GM23338 (cell line): Measurements from ENCODE around the gene INPP4B. TPM values are rescaled to one million over a fixed set of nuclear protein-coding genes. Genes with fewer than 3 reads are reported as not detected.
A peak's percentile ranks its signal among the peaks of the same experiment; 100 is the strongest.

ENCODE experiments used
- ATAC-seq: fragments of 200-7000 bp; cut with Tn5 transposase; 3 replicates; pipeline ENCODE4 v1.9.1; 2020
- DNase-seq: peaks from one replicate; pipeline ENCODE4 v3.0.0-alpha.2; 2015; ENCODE audit warnings: low spot score
- H2AFZ ChIP-seq: fragments of 200-600 bp; sonication (generic); 2 replicates; pipeline ENCODE4 v1.8.0; 2016; ENCODE audit warnings: antibody characterized with exemption, mild to moderate bottlenecking, moderate library complexity
- H3F3A ChIP-seq: fragments of 200-600 bp; sonication (generic); replicated peaks from 2 replicates; pipeline ENCODE4 v1.8.0; 2017; ENCODE audit warnings: antibody characterized with exemption, mixed run types, low read depth
- H3K27ac ChIP-seq: fragments of 200-600 bp; sonication (generic); 2 replicates; pipeline ENCODE4 v1.6.1; 2016; ENCODE audit warnings: low read depth
- H3K27me3 ChIP-seq: fragments of 200-600 bp; sonication (generic); 2 replicates; pipeline ENCODE4 v1.8.0; 2016; ENCODE audit warnings: mild to moderate bottlenecking, mixed run types, moderate library complexity; ENCODE audit not compliant: insufficient read depth
- H3K36me3 ChIP-seq: fragments of 200-600 bp; sonication (generic); 2 replicates; pipeline ENCODE4 v1.8.0; 2016; ENCODE audit warnings: mild to moderate bottlenecking; ENCODE audit not compliant: insufficient read depth
- H3K4me1 ChIP-seq: fragments of 200-600 bp; sonication (generic); 2 replicates; pipeline ENCODE4 v1.8.0; 2016; ENCODE audit warnings: mild to moderate bottlenecking, moderate library complexity; ENCODE audit not compliant: insufficient read depth
- H3K4me2 ChIP-seq: fragments of 200-600 bp; sonication (generic); 2 replicates; pipeline ENCODE4 v1.7.1; 2017; ENCODE audit warnings: mixed run types
- H3K4me3 ChIP-seq: fragments of 200-600 bp; sonication (generic); 2 replicates; pipeline ENCODE4 v1.6.1; 2016; ENCODE audit warnings: mixed run types
- H3K79me2 ChIP-seq: fragments of 200-600 bp; sonication (generic); replicated peaks from 2 replicates; pipeline ENCODE4 v1.8.0; 2017; ENCODE audit warnings: mild to moderate bottlenecking; ENCODE audit not compliant: insufficient read depth
- H3K9me2 ChIP-seq: fragments of 200-600 bp; sonication (generic); 2 replicates; pipeline ENCODE4 v1.8.0; 2017; ENCODE audit not compliant: insufficient read depth
- H4K20me1 ChIP-seq: fragments of 200-600 bp; sonication (generic); replicated peaks from 2 replicates; pipeline ENCODE4 v1.8.0; 2017; ENCODE audit warnings: mild to moderate bottlenecking; ENCODE audit not compliant: insufficient read depth
- H3K27ac Mint-ChIP-seq: 2 replicates; pipeline ENCODE4 v1.8.0; 2020; ENCODE audit warnings: inconsistent platforms, mild to moderate bottlenecking, moderate library complexity, mixed read lengths
- H3K27me3 Mint-ChIP-seq: 3 replicates; pipeline ENCODE4 v1.8.0; 2022; ENCODE audit warnings: low read depth, mild to moderate bottlenecking, moderate library complexity, mixed read lengths, inconsistent platforms; ENCODE audit not compliant: insufficient read depth, poor library complexity
- H3K36me3 Mint-ChIP-seq: 3 replicates; pipeline ENCODE4 v1.8.0; 2021; ENCODE audit warnings: low read depth, mild to moderate bottlenecking, inconsistent platforms, moderate library complexity, mixed read lengths
- H3K4me1 Mint-ChIP-seq: 3 replicates; pipeline ENCODE4 v1.8.0; 2020; ENCODE audit warnings: mild to moderate bottlenecking, inconsistent platforms, mixed read lengths
- H3K4me3 Mint-ChIP-seq: 3 replicates; pipeline ENCODE4 v1.8.0; 2021; ENCODE audit warnings: moderate library complexity, mild to moderate bottlenecking, inconsistent platforms, mixed read lengths
- H3K9me3 Mint-ChIP-seq: 3 replicates; pipeline ENCODE4 v1.8.0; 2020; ENCODE audit warnings: moderate library complexity, mild to moderate bottlenecking, inconsistent platforms, mixed read lengths
- CREB1 ChIP-seq: fragments of 250-450 bp; sonication (Bioruptor Pico); IDR thresholded peaks from 2 replicates; pipeline ENCODE4 v1.5.0; 2020; ENCODE audit warnings: low read depth, mild to moderate bottlenecking, moderate library complexity
- CTCF ChIP-seq, 2 experiments: fragments of 200-600 bp in 1 of 2; sonication (generic) in 1 of 2; conservative IDR thresholded peaks; 2 replicates each; pipeline versions ENCODE4 v1.5.1 to v1.6.1; 2016 to 2017; ENCODE audit warnings: antibody characterized with exemption in 2 of 2, low read depth in 2 of 2, mild to moderate bottlenecking in 2 of 2, moderate library complexity in 1 of 2
- ETS1 ChIP-seq: IDR thresholded peaks from 2 replicates; pipeline ENCODE4 v1.6.1; 2016; ENCODE audit warnings: antibody characterized with exemption
- EZH2 ChIP-seq: fragments of 200-600 bp; sonication (generic); IDR thresholded peaks from one replicate; pipeline ENCODE4 v1.8.0; 2017; ENCODE audit warnings: antibody characterized with exemption, mild to moderate bottlenecking, low read depth; ENCODE audit not compliant: unreplicated experiment
- EZH2phosphoT487 ChIP-seq: fragments of 200-600 bp; sonication (generic); IDR thresholded peaks from one replicate; pipeline ENCODE4 v1.8.1; 2018; ENCODE audit warnings: antibody characterized with exemption; ENCODE audit not compliant: unreplicated experiment
- JUNB ChIP-seq: IDR thresholded peaks from one replicate; pipeline ENCODE4 v1.6.1; 2016; ENCODE audit warnings: antibody characterized with exemption; ENCODE audit not compliant: unreplicated experiment
- NANOG ChIP-seq: IDR thresholded peaks from 2 replicates; pipeline ENCODE4 v1.6.1; 2016; ENCODE audit warnings: antibody characterized with exemption, borderline replicate concordance
- POLR2AphosphoS5 ChIP-seq: IDR thresholded peaks from 2 replicates; pipeline ENCODE4 v1.6.1; 2016; ENCODE audit warnings: antibody characterized with exemption, low read depth
- REST ChIP-seq: IDR thresholded peaks from one replicate; pipeline ENCODE4 v1.6.1; 2018; ENCODE audit warnings: antibody characterized with exemption; ENCODE audit not compliant: unreplicated experiment
- STAT1 ChIP-seq: IDR thresholded peaks from one replicate; pipeline ENCODE4 v1.6.1; 2016; ENCODE audit warnings: antibody characterized with exemption; ENCODE audit not compliant: unreplicated experiment
- ZNF114 ChIP-seq: fragments of 250-450 bp; sonication (Bioruptor Pico); IDR thresholded peaks from 2 replicates; pipeline ENCODE4 v1.5.0; 2020; ENCODE audit warnings: mild to moderate bottlenecking, moderate library complexity
- ZNF331 ChIP-seq: fragments of 250-450 bp; sonication (Bioruptor Pico); IDR thresholded peaks from 2 replicates; pipeline ENCODE4 v1.5.0; 2020; ENCODE audit warnings: low read depth, mild to moderate bottlenecking, moderate library complexity
- ZNF462 ChIP-seq: fragments of 250-450 bp; sonication (Bioruptor Pico); IDR thresholded peaks from 2 replicates; pipeline ENCODE4 v1.5.0; 2020; ENCODE audit warnings: mild to moderate bottlenecking, moderate library complexity
- polyA plus RNA-seq: library from polyadenylated mRNA; unstranded; fragments of >200 nt; fragmentation: Nextera tagmentation; extraction: Ambion mirVana; gene quantifications from 2 replicates; pipeline ENCODE4 v1.2.1, GENCODE V29; 2016
- total RNA-seq: library from RNA; depleted of rRNA; stranded (reverse); fragments of >200 nt; shearing (Covaris generic); gene quantifications from 2 replicates; pipeline ENCODE4 v1.2.3, GENCODE V29; 2014

INPP4B gene
- total and polyA plus RNA-seq, 2 experiments from 2014 or later, result 0.11 to 0.14 TPM

- ATAC-seq, result no peak
- Mint-ChIP-seq H3K27me3 (no peaks in the 10 kb centered on the region), H3K4me1 (peaks cover 17% of the 10 kb centered on the region; the same call in 2 of the 3 replicates), H3K36me3 (no peaks in the 10 kb centered on the region), H3K4me3 (no peak overlapping the region), H3K27ac (no peak overlapping the region), H3K9me3 (no peaks in the 10 kb centered on the region)
- Histone ChIP-seq H3K36me3 (no peaks in the 10 kb centered on the region), H3K4me1 (no peaks in the 10 kb centered on the region), H3K27me3 (no peaks in the 10 kb centered on the region), H3K79me2 (no peaks in the 10 kb centered on the region), H4K20me1 (no peaks in the 10 kb centered on the region), H3K4me3 (no peak overlapping the region), H3K4me2 (no peak overlapping the region), H3F3A (no peaks in the 10 kb centered on the region), H2AFZ (peak overlapping the region; percentile 52; the same call in 1 of the 2 replicates), H3K9me2 (no peaks in the 10 kb centered on the region), H3K27ac (no peak overlapping the region)
- no peak for DNase-seq
- TF ChIP-seq ZNF331 (CRISPR knock-in tag) (no peak), ZNF462 (CRISPR knock-in tag) (no peak), STAT1 (no peak), CTCF (conservative IDR thresholded peaks at IDR 0.05; ENCODE audit: low read depth in 2 of 2) (no peak), NANOG (no peak), POLR2AphosphoS5 (no peak), EZH2phosphoT487 (no peak), REST (no peak), EZH2 (no peak), ZNF114 (CRISPR knock-in tag) (no peak), ETS1 (no peak), JUNB (no peak), CREB1 (no peak)
Measured at GRCh38 chr4:142354794-142355420, 491.2 kb downstream of the INPP4B start.
